ENCODE measurements around the gene NFATC2. TPM values are rescaled to one million over a fixed set of nuclear protein-coding genes. Genes with fewer than 3 reads are reported as not detected.

The NFATC2 gene
- total RNA-seq, 1 experiment from 2014 or later, result 6.3 TPM

- H3K4me3 ChIP-seq, result no peak overlapping the region
- H3K27ac ChIP-seq, result no peak overlapping the region
- no peak overlapping the region for H3K4me2 ChIP-seq
- no peak for TF ChIP-seq CTCF (conservative IDR thresholded peaks at IDR 0.05)
- no peak for TF ChIP-seq EZH2 (IDR thresholded peaks at IDR 0.05; ENCODE audit: low read depth)
- CTCF ChIA-PET, result no interaction called here
- DNase-seq, result no peak
- H3K9me3 ChIP-seq (ENCODE audit: insufficient read depth, low read depth), result no peaks in the 10 kb centered on the region
- no peaks in the 10 kb centered on the region for H3K9me2 ChIP-seq (ENCODE audit: insufficient read depth)
- H3K79me2 ChIP-seq (ENCODE audit: low read depth), result no peaks in the 10 kb centered on the region
- H2AFZ ChIP-seq, result no peak overlapping the region
- POLR2A ChIA-PET (ENCODE audit: unreplicated experiment), result no interaction called here
- no peaks in the 10 kb centered on the region for H3K36me3 ChIP-seq (ENCODE audit: low read depth)
- intact Hi-C loops (cut with micrococcal nuclease; ENCODE audit: unreplicated experiment), result no loop called here
- H3K27me3 ChIP-seq (ENCODE audit: insufficient read depth, low read depth), result no peaks in the 10 kb centered on the region
- peaks cover 8% of the 10 kb centered on the region; the same call in 1 of the 2 replicates for H3K4me1 ChIP-seq (replicated peaks; ENCODE audit: insufficient read depth)
- no peaks in the 10 kb centered on the region for H3F3A ChIP-seq (ENCODE audit: insufficient read depth, low read depth)
- BruUV-seq (replicated peaks), result no TSS peak
- no peaks in the 10 kb centered on the region for H4K20me1 ChIP-seq (ENCODE audit: insufficient read depth)
Observed at GRCh38 chr20:51584737-51585136, 42.2 kb upstream of the NFATC2 start.

GRCh38 chr20:51584116-51584515, 41.6 kb upstream of the NFATC2 start:
- DNase-seq, result no peak
- BruUV-seq (replicated peaks), result no TSS peak
- CTCF ChIA-PET, result no interaction called here

GRCh38 chr20:51583499-51583898, 41.0 kb upstream of the NFATC2 start:
- intact Hi-C loops (cut with micrococcal nuclease; ENCODE audit: unreplicated experiment), result no loop called here
- Histone ChIP-seq H4K20me1 (ENCODE audit: insufficient read depth) (no peaks in the 10 kb centered on the region), H3F3A (ENCODE audit: insufficient read depth, low read depth) (no peaks in the 10 kb centered on the region), H3K4me3 (no peak overlapping the region), H2AFZ (no peak overlapping the region), H3K79me2 (ENCODE audit: low read depth) (no peaks in the 10 kb centered on the region), H3K9me3 (ENCODE audit: insufficient read depth, low read depth) (no peaks in the 10 kb centered on the region), H3K27ac (no peak overlapping the region), H3K9me2 (ENCODE audit: insufficient read depth) (no peaks in the 10 kb centered on the region), H3K27me3 (ENCODE audit: insufficient read depth, low read depth) (no peaks in the 10 kb centered on the region), H3K4me2 (no peak overlapping the region), H3K36me3 (ENCODE audit: low read depth) (no peaks in the 10 kb centered on the region), H3K4me1 (replicated peaks; ENCODE audit: insufficient read depth) (peaks cover 8% of the 10 kb centered on the region; the same call in 1 of the 2 replicates)
- POLR2A ChIA-PET (ENCODE audit: unreplicated experiment), result interaction anchor here (0.6 kb wide), 1 partner anchor 938 kb away, joined by 5 read pairs; no protein-coding TSS in a partner anchor
- CTCF ChIA-PET, result no interaction called here
- no peak for TF ChIP-seq EZH2 (IDR thresholded peaks at IDR 0.05; ENCODE audit: low read depth)
- TF ChIP-seq CTCF (conservative IDR thresholded peaks at IDR 0.05), result no peak
- no TSS peak for BruUV-seq (replicated peaks)
- no peak for DNase-seq

More at GRCh38 chr20:51584116-51584515, 41.6 kb upstream of the NFATC2 start:
- H3K27me3 ChIP-seq (ENCODE audit: insufficient read depth, low read depth), result no peaks in the 10 kb centered on the region
- H3K4me2 ChIP-seq, result no peak overlapping the region
- intact Hi-C loops (cut with micrococcal nuclease; ENCODE audit: unreplicated experiment), result no loop called here
- H3F3A ChIP-seq (ENCODE audit: insufficient read depth, low read depth), result no peaks in the 10 kb centered on the region
- no peaks in the 10 kb centered on the region for H3K9me2 ChIP-seq (ENCODE audit: insufficient read depth)
- H3K9me3 ChIP-seq (ENCODE audit: insufficient read depth, low read depth), result no peaks in the 10 kb centered on the region
- H3K79me2 ChIP-seq (ENCODE audit: low read depth), result no peaks in the 10 kb centered on the region
- no peak overlapping the region for H3K27ac ChIP-seq
- no peaks in the 10 kb centered on the region for H3K36me3 ChIP-seq (ENCODE audit: low read depth)
- TF ChIP-seq CTCF (conservative IDR thresholded peaks at IDR 0.05) (no peak), EZH2 (IDR thresholded peaks at IDR 0.05; ENCODE audit: low read depth) (no peak)
- H3K4me1 ChIP-seq (replicated peaks; ENCODE audit: insufficient read depth), result peaks cover 8% of the 10 kb centered on the region; the same call in 1 of the 2 replicates
- POLR2A ChIA-PET (ENCODE audit: unreplicated experiment), result no interaction called here
- H4K20me1 ChIP-seq (ENCODE audit: insufficient read depth), result no peaks in the 10 kb centered on the region
- H2AFZ ChIP-seq, result no peak overlapping the region
- H3K4me3 ChIP-seq, result no peak overlapping the region

Measured in PC-9 (cell line).